Cortex of kidney (tissue), 1 donor: ENCODE results near the gene MEI1.
"Not testable (repeated sequence)": the region's sequence is repeated elsewhere in the genome, so short reads cannot be mapped to it uniquely, and the experiment has no call there.

Source experiments
- DNase-seq: peaks from one replicate; lab custom pipeline; 2025; lab: John Stamatoyannopoulos, UW

MEI1 gene

GRCh38 chr22:41682033-41682807 is 17.1 kb upstream of the MEI1 start:
- DNase-seq, result no peak

GRCh38 chr22:41683052-41683451 is 16.3 kb upstream of the MEI1 start:
- no peak for DNase-seq

- DNase-seq, result no peak
Observed at GRCh38 chr22:41683616-41684015, 15.7 kb upstream of the MEI1 start.

- no peak for DNase-seq
Observed at GRCh38 chr22:41684194-41684593, 15.1 kb upstream of the MEI1 start.

- not testable (repeated sequence) for DNase-seq
Observed at GRCh38 chr22:41686890-41687289, 12.4 kb upstream of the MEI1 start.

GRCh38 chr22:41687901-41688364 is 11.4 kb upstream of the MEI1 start:
- DNase-seq, result no peak

GRCh38 chr22:41688365-41689211 is 10.7 kb upstream of the MEI1 start, which contains the start of gene SNU13:
TSS of gene SNU13 (minus strand) at chr22:41688867. CDS start at chr22:41688796, 71 bp downstream.
- peak; percentile 27 for DNase-seq

GRCh38 chr22:41690476-41690875 is 8.8 kb upstream of the MEI1 start:
- no peak for DNase-seq

GRCh38 chr22:41695211-41695610 is 4.1 kb upstream of the MEI1 start:
- no peak for DNase-seq

- DNase-seq, result no peak
Observed at GRCh38 chr22:41696703-41697102, 2.6 kb upstream of the MEI1 start.

- DNase-seq, result no peak
Observed at GRCh38 chr22:41697126-41697775, 2.1 kb upstream of the MEI1 start.

- DNase-seq, result no peak
Observed at GRCh38 chr22:41700108-41700364, 733 bp downstream of the MEI1 start.

- DNase-seq, result no peak
Observed at GRCh38 chr22:41702763-41703162, 3.5 kb downstream of the MEI1 start.

GRCh38 chr22:41709341-41709740 is 10.0 kb downstream of the MEI1 start:
- no peak for DNase-seq

GRCh38 chr22:41713004-41713403 is 13.7 kb downstream of the MEI1 start:
- DNase-seq, result no peak

GRCh38 chr22:41722496-41722895 is 23.2 kb downstream of the MEI1 start:
- no peak for DNase-seq

- DNase-seq, result no peak
Observed at GRCh38 chr22:41725510-41726110, 26.3 kb downstream of the MEI1 start.

GRCh38 chr22:41731609-41732008 is 32.3 kb downstream of the MEI1 start:
- DNase-seq, result no peak

- no peak for DNase-seq
Observed at GRCh38 chr22:41732096-41732772, 32.9 kb downstream of the MEI1 start.

- not testable (repeated sequence) for DNase-seq
Observed at GRCh38 chr22:41733241-41733640, 33.9 kb downstream of the MEI1 start.

GRCh38 chr22:41739576-41739975 is 40.3 kb downstream of the MEI1 start:
- DNase-seq, result no peak

- DNase-seq, result no peak
Observed at GRCh38 chr22:41742918-41743317, 43.6 kb downstream of the MEI1 start.
